Activated gamma-delta T cell treated with anti-CD3 and anti-CD28 coated beads, Interleukin-2, amount 50 U/mL, for 16 hours (primary cell): Measurements from ENCODE around the gene INPP5A.
"Not testable (repeated sequence)": the region's sequence is repeated elsewhere in the genome, so short reads cannot be mapped to it uniquely, and the experiment has no call there.

Experiments used
- DNase-seq: peaks from one replicate; pipeline ENCODE4 v3.0.0-alpha.2; 2020; ENCODE audit warnings: low read depth

The INPP5A gene

GRCh38 chr10:132504501-132505272, 32.9 kb upstream of the INPP5A start:
- no peak for DNase-seq

- not testable (repeated sequence) for DNase-seq
Observed at GRCh38 chr10:132505546-132505945, 32.0 kb upstream of the INPP5A start.

GRCh38 chr10:132506711-132507408, 30.7 kb upstream of the INPP5A start:
- DNase-seq = no peak

GRCh38 chr10:132507409-132507955, 30.1 kb upstream of the INPP5A start:
- DNase-seq = no peak

GRCh38 chr10:132507956-132508490, 29.6 kb upstream of the INPP5A start:
- no peak for DNase-seq

GRCh38 chr10:132508581-132509443, 28.8 kb upstream of the INPP5A start:
- DNase-seq = no peak

GRCh38 chr10:132509506-132510173, 27.9 kb upstream of the INPP5A start:
- DNase-seq = no peak

GRCh38 chr10:132510174-132510611, 27.4 kb upstream of the INPP5A start:
- no peak for DNase-seq

GRCh38 chr10:132511121-132512051, 26.2 kb upstream of the INPP5A start:
- no peak for DNase-seq

GRCh38 chr10:132512052-132512442, 25.5 kb upstream of the INPP5A start:
- no peak for DNase-seq

GRCh38 chr10:132512693-132513345, 24.8 kb upstream of the INPP5A start:
- no peak for DNase-seq

- DNase-seq = no peak
Observed at GRCh38 chr10:132514821-132515520, 22.6 kb upstream of the INPP5A start.

GRCh38 chr10:132515811-132516726, 21.5 kb upstream of the INPP5A start:
- no peak for DNase-seq

GRCh38 chr10:132516771-132517725, 20.5 kb upstream of the INPP5A start:
- DNase-seq = no peak

- no peak for DNase-seq
Observed at GRCh38 chr10:132517951-132518521, 19.6 kb upstream of the INPP5A start.
